ENCODE data around the gene NACC1. TPM values are rescaled to one million over a fixed set of nuclear protein-coding genes. Genes with fewer than 3 reads are reported as not detected.

Gene NACC1
- total and polyA plus RNA-seq, 4 donors: 0.86 to 24.7 (median 17.7) TPM

- Histone ChIP-seq H3K9ac (ENCODE audit: low read depth in 1 of 2, low read length in 2 of 2) (peak overlapping the region; percentile 98 to 99), H3K36me3 (ENCODE audit: control insufficient read depth in 4 of 4, insufficient read depth in 3 of 4, low read depth in 1 of 4, low read length in 3 of 4) (no peaks in the 10 kb centered on the region), H3K4me3 (ENCODE audit: low read depth in 1 of 3, low read length in 3 of 3) (peak overlapping the region; percentile 75 to 96 (median 89)), H3K4me1 (ENCODE audit: control insufficient read depth in 4 of 4, insufficient read depth in 4 of 4, low read length in 3 of 4) (peaks cover 5 to 18% (median 14%) of the 10 kb centered on the region in 4 donors), H3K27ac (ENCODE audit: low read depth in 1 of 2, low read length in 2 of 2) (peak overlapping the region; percentile 98), H3K27me3 (ENCODE audit: control insufficient read depth in 4 of 4, insufficient read depth in 4 of 4, low read length in 3 of 4) (no peaks in the 10 kb centered on the region), H3K9me3 (ENCODE audit: control insufficient read depth in 4 of 4, low read length in 3 of 4) (no peaks in the 10 kb centered on the region)
- under 1% methylated on average over 34 of the region's 34 CpGs for WGBS
- TF ChIP-seq HNF4A (conservative IDR thresholded peaks at IDR 0.05): no peak
- TF ChIP-seq FOXA1 (IDR thresholded peaks at IDR 0.05): no peak
- no peak for TF ChIP-seq REST (IDR thresholded peaks at IDR 0.05)
- no peak for TF ChIP-seq YY1 (IDR thresholded peaks at IDR 0.05)
- TF ChIP-seq HNF4G (IDR thresholded peaks at IDR 0.05): no peak
- no peak for TF ChIP-seq ATF3 (IDR thresholded peaks at IDR 0.05)
- TF ChIP-seq RXRA (IDR thresholded peaks at IDR 0.05): no peak
- no peak for TF ChIP-seq RAD21 (IDR thresholded peaks at IDR 0.05)
- no peak for TF ChIP-seq FOXA2 (IDR thresholded peaks at IDR 0.05)
- TF ChIP-seq MAX (IDR thresholded peaks at IDR 0.05): no peak
- no peak for TF ChIP-seq SP1 (IDR thresholded peaks at IDR 0.05)
- TF ChIP-seq CTCF (IDR thresholded peaks at IDR 0.05; ENCODE audit: low read depth, low read length, missing input control): no peak
- no peak for TF ChIP-seq EGR1 (IDR thresholded peaks at IDR 0.05; ENCODE audit: low read depth in 2 of 2)
- no peak for TF ChIP-seq NR2F2 (IDR thresholded peaks at IDR 0.05)
- no peak for TF ChIP-seq TAF1 (conservative IDR thresholded peaks at IDR 0.05)
- TF ChIP-seq JUND (IDR thresholded peaks at IDR 0.05): no peak
- TF ChIP-seq GABPA (IDR thresholded peaks at IDR 0.05 in 1 of 2, conservative IDR thresholded peaks at IDR 0.05 in 1 of 2): no peak
- no peak for TF ChIP-seq ZBTB33 (IDR thresholded peaks at IDR 0.05)
- peak; percentile 43 for DNase-seq (ENCODE audit: low spot score)
Observed at GRCh38 chr19:13150931-13151604, 33.0 kb downstream of the NACC1 start.
